ENCODE measurements around the gene ADGRF5.
"Not testable (repeated sequence)": the region's sequence is repeated elsewhere in the genome, so short reads cannot be mapped to it uniquely, and the experiment has no call there.

The ADGRF5 gene

GRCh38 chr6:46834991-46835390 lies 86.7 kb downstream of the ADGRF5 start:
- not testable (repeated sequence) for H3K9ac ChIP-seq (ENCODE audit: low read depth, low read length, poor library complexity, severe bottlenecking); H3K4me2 ChIP-seq (ENCODE audit: low read depth, low read length, poor library complexity, severe bottlenecking); H3K27me3 ChIP-seq (ENCODE audit: insufficient read depth, low read length, poor library complexity, severe bottlenecking); H3K4me1 ChIP-seq (ENCODE audit: insufficient read depth, low read length, poor library complexity, severe bottlenecking); H3K9me3 ChIP-seq (ENCODE audit: insufficient read depth, low read depth, low read length); H3F3A ChIP-seq (ENCODE audit: low read depth); H3K36me3 ChIP-seq (ENCODE audit: insufficient read depth, low read length); H3K9me2 ChIP-seq (replicated peaks; ENCODE audit: low read depth, low read length); H4K20me1 ChIP-seq (ENCODE audit: insufficient read depth, low read length, poor library complexity, severe bottlenecking); H3K79me2 ChIP-seq (ENCODE audit: insufficient read depth, low read length); H2AFZ ChIP-seq (ENCODE audit: low read length); H3K4me3 ChIP-seq (ENCODE audit: low read length, poor library complexity, severe bottlenecking)

- not testable (repeated sequence) for H3K4me2 ChIP-seq (ENCODE audit: low read depth, low read length, poor library complexity, severe bottlenecking); H3F3A ChIP-seq (ENCODE audit: low read depth); H3K9me2 ChIP-seq (replicated peaks; ENCODE audit: low read depth, low read length); H3K36me3 ChIP-seq (ENCODE audit: insufficient read depth, low read length); H3K27me3 ChIP-seq (ENCODE audit: insufficient read depth, low read length, poor library complexity, severe bottlenecking); H3K4me3 ChIP-seq (ENCODE audit: low read length, poor library complexity, severe bottlenecking); H3K9ac ChIP-seq (ENCODE audit: low read depth, low read length, poor library complexity, severe bottlenecking); H4K20me1 ChIP-seq (ENCODE audit: insufficient read depth, low read length, poor library complexity, severe bottlenecking); H2AFZ ChIP-seq (ENCODE audit: low read length); H3K79me2 ChIP-seq (ENCODE audit: insufficient read depth, low read length); H3K9me3 ChIP-seq (ENCODE audit: insufficient read depth, low read depth, low read length); H3K4me1 ChIP-seq (ENCODE audit: insufficient read depth, low read length, poor library complexity, severe bottlenecking)
Observed at GRCh38 chr6:46834257-46834916, 87.4 kb downstream of the ADGRF5 start.

GRCh38 chr6:46832816-46833215 lies 88.9 kb downstream of the ADGRF5 start:
- no peak overlapping the region for H3K4me2 ChIP-seq (ENCODE audit: low read depth, low read length, poor library complexity, severe bottlenecking)
- H3K9me3 ChIP-seq (ENCODE audit: insufficient read depth, low read depth, low read length): no peaks in the 10 kb centered on the region
- no peak overlapping the region for H2AFZ ChIP-seq (ENCODE audit: low read length)
- no peaks in the 10 kb centered on the region for H3K4me1 ChIP-seq (ENCODE audit: insufficient read depth, low read length, poor library complexity, severe bottlenecking)
- no peaks in the 10 kb centered on the region for H3F3A ChIP-seq (ENCODE audit: low read depth)
- no peak overlapping the region for H3K9ac ChIP-seq (ENCODE audit: low read depth, low read length, poor library complexity, severe bottlenecking)
- no peaks in the 10 kb centered on the region for H3K79me2 ChIP-seq (ENCODE audit: insufficient read depth, low read length)
- no peaks in the 10 kb centered on the region for H3K9me2 ChIP-seq (replicated peaks; ENCODE audit: low read depth, low read length)
- no peaks in the 10 kb centered on the region for H3K27me3 ChIP-seq (ENCODE audit: insufficient read depth, low read length, poor library complexity, severe bottlenecking)
- H3K36me3 ChIP-seq (ENCODE audit: insufficient read depth, low read length): no peaks in the 10 kb centered on the region
- no peaks in the 10 kb centered on the region for H4K20me1 ChIP-seq (ENCODE audit: insufficient read depth, low read length, poor library complexity, severe bottlenecking)
- H3K4me3 ChIP-seq (ENCODE audit: low read length, poor library complexity, severe bottlenecking): no peak overlapping the region
- TF ChIP-seq EZH2phosphoT487 (IDR thresholded peaks at IDR 0.05; ENCODE audit: borderline replicate concordance): no peak
- no peak for TF ChIP-seq CTCF (conservative IDR thresholded peaks at IDR 0.05; ENCODE audit: low read length)

GRCh38 chr6:46828939-46829338 lies 92.8 kb downstream of the ADGRF5 start:
- Histone ChIP-seq H3K4me3 (ENCODE audit: low read length, poor library complexity, severe bottlenecking) (no peak overlapping the region), H3K4me1 (ENCODE audit: insufficient read depth, low read length, poor library complexity, severe bottlenecking) (no peaks in the 10 kb centered on the region), H3K9me2 (replicated peaks; ENCODE audit: low read depth, low read length) (no peaks in the 10 kb centered on the region), H3K9ac (ENCODE audit: low read depth, low read length, poor library complexity, severe bottlenecking) (no peak overlapping the region), H3K4me2 (ENCODE audit: low read depth, low read length, poor library complexity, severe bottlenecking) (no peak overlapping the region), H3K27me3 (ENCODE audit: insufficient read depth, low read length, poor library complexity, severe bottlenecking) (no peaks in the 10 kb centered on the region), H4K20me1 (ENCODE audit: insufficient read depth, low read length, poor library complexity, severe bottlenecking) (no peaks in the 10 kb centered on the region), H3F3A (ENCODE audit: low read depth) (no peaks in the 10 kb centered on the region), H3K79me2 (ENCODE audit: insufficient read depth, low read length) (no peaks in the 10 kb centered on the region), H3K9me3 (ENCODE audit: insufficient read depth, low read depth, low read length) (no peaks in the 10 kb centered on the region), H2AFZ (ENCODE audit: low read length) (no peak overlapping the region), H3K36me3 (ENCODE audit: insufficient read depth, low read length) (no peaks in the 10 kb centered on the region)
- TF ChIP-seq EZH2phosphoT487 (IDR thresholded peaks at IDR 0.05; ENCODE audit: borderline replicate concordance) (no peak), CTCF (conservative IDR thresholded peaks at IDR 0.05; ENCODE audit: low read length) (no peak)

Measured in Loucy (cell line).